NB4 (cell line): Measurements from ENCODE around the gene FMO5.

Experiments used
- MYC ChIP-seq: IDR thresholded peaks from 2 replicates; pipeline ENCODE4 v1.6.1; 2011; ENCODE audit warnings: low read depth, low read length
- TF ChIP-seq, protein P1 (sequence below): IDR thresholded peaks from one replicate; pipeline ENCODE4 v1.5.1; 2012; ENCODE audit warnings: low read depth, low read length
- TF ChIP-seq, protein P2 (sequence below): IDR thresholded peaks from 2 replicates; pipeline ENCODE4 v1.6.1; 2011; ENCODE audit warnings: low read depth, low read length

DNA sequence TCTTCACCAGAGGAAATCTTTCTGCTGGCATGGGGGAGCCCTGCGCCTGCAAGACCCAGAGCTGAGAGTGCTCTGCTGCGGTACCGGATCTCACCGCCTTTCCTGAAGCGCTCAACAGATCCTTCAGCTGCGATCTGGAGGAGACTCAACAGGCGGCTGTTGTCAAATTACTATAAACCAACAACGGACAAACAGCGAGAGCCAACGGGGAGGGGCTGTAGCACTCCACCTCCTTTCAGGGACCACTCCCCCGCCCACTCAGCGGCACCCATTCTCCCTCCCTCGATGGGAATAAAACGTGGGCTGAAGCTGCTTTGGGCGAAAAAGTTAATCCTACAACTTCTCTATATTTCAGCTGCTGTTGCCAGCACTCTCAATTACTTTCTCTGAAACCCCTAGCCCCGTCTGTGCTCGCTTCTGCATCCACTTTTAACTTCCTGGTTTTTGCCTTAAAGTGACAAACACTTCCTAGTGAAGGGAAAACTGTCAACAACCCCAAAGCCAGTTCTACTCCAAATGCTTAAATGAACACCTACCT, at the start of gene FMO5:
- TF ChIP-seq, protein P1, sequence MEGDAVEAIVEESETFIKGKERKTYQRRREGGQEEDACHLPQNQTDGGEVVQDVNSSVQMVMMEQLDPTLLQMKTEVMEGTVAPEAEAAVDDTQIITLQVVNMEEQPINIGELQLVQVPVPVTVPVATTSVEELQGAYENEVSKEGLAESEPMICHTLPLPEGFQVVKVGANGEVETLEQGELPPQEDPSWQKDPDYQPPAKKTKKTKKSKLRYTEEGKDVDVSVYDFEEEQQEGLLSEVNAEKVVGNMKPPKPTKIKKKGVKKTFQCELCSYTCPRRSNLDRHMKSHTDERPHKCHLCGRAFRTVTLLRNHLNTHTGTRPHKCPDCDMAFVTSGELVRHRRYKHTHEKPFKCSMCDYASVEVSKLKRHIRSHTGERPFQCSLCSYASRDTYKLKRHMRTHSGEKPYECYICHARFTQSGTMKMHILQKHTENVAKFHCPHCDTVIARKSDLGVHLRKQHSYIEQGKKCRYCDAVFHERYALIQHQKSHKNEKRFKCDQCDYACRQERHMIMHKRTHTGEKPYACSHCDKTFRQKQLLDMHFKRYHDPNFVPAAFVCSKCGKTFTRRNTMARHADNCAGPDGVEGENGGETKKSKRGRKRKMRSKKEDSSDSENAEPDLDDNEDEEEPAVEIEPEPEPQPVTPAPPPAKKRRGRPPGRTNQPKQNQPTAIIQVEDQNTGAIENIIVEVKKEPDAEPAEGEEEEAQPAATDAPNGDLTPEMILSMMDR: no peak
- TF ChIP-seq MYC: no peak
- TF ChIP-seq, protein P2, sequence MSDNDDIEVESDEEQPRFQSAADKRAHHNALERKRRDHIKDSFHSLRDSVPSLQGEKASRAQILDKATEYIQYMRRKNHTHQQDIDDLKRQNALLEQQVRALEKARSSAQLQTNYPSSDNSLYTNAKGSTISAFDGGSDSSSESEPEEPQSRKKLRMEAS: no peak
